Colon (tissue), 2 donors: ENCODE measurements around the gene SEC22C.

Experiments used
- FAIRE-seq: peaks from 2 replicates; lab custom pipeline; 2012; peaks lifted over from hg19 to GRCh38; lab: Jason Lieb, UNC
- donor health status: control.
- donor health status: control.

SEC22C gene

GRCh38 chr3:42513121-42513520, 68.6 kb downstream of the SEC22C start:
- no peak for FAIRE-seq

GRCh38 chr3:42511736-42512135, 70.0 kb downstream of the SEC22C start:
- FAIRE-seq: no peak

- no peak for FAIRE-seq
Observed at GRCh38 chr3:42511201-42511600, 70.6 kb downstream of the SEC22C start.

- no peak for FAIRE-seq
Observed at GRCh38 chr3:42510325-42510724, 71.4 kb downstream of the SEC22C start.

GRCh38 chr3:42509111-42509510, 72.7 kb downstream of the SEC22C start:
- no peak for FAIRE-seq

- FAIRE-seq: no peak
Observed at GRCh38 chr3:42508562-42508961, 73.2 kb downstream of the SEC22C start.

- no peak for FAIRE-seq
Observed at GRCh38 chr3:42507761-42508335, 73.9 kb downstream of the SEC22C start.

- no peak for FAIRE-seq
Observed at GRCh38 chr3:42507252-42507651, 74.5 kb downstream of the SEC22C start.

- FAIRE-seq: no peak
Observed at GRCh38 chr3:42505849-42506410, 75.8 kb downstream of the SEC22C start.

- FAIRE-seq: no peak
Observed at GRCh38 chr3:42505128-42505848, 76.5 kb downstream of the SEC22C start.

- FAIRE-seq: no peak
Observed at GRCh38 chr3:42504334-42505127, 77.2 kb downstream of the SEC22C start.

GRCh38 chr3:42503957-42504333, 77.8 kb downstream of the SEC22C start:
- no peak for FAIRE-seq

GRCh38 chr3:42503251-42503924, 78.4 kb downstream of the SEC22C start:
- no peak for FAIRE-seq

- no peak for FAIRE-seq
Observed at GRCh38 chr3:42502429-42503250, 79.1 kb downstream of the SEC22C start, which contains the start of gene VIPR1. TSS of gene VIPR1 (plus strand) at chr3:42502643. CDS start at chr3:42502736, 93 bp downstream.

GRCh38 chr3:42501681-42502428, 79.9 kb downstream of the SEC22C start:
- FAIRE-seq: no peak

- no peak for FAIRE-seq
Observed at GRCh38 chr3:42501321-42501680, 80.5 kb downstream of the SEC22C start.

- FAIRE-seq: no peak
Observed at GRCh38 chr3:42500909-42501308, 80.9 kb downstream of the SEC22C start.

GRCh38 chr3:42500091-42500490, 81.7 kb downstream of the SEC22C start:
- no peak for FAIRE-seq

GRCh38 chr3:42499478-42499871, 82.3 kb downstream of the SEC22C start:
- no peak for FAIRE-seq

- FAIRE-seq: no peak
Observed at GRCh38 chr3:42498791-42499477, 82.8 kb downstream of the SEC22C start.
